AG04450 (cell line): ENCODE measurements around the gene TNFRSF13B. TPM values are rescaled to one million over a fixed set of nuclear protein-coding genes. Genes with fewer than 3 reads are reported as not detected.

ENCODE experiments used
- CTCF ChIA-PET: fragments of 300-600, 350-600 bp; formaldehyde crosslinking; extraction: SDS; loops from one replicate; lab custom pipeline; 2022; ENCODE audit warnings: antibody characterized with exemption, inconsistent platforms; lab: Charles Lee
- POLR2A ChIA-PET: fragments of 350-600 bp; formaldehyde crosslinking; extraction: SDS; loops from one replicate; lab custom pipeline; 2021; ENCODE audit warnings: antibody characterized with exemption, inconsistent platforms; lab: Yijun Ruan, JAX
- DNase-seq: peaks from one replicate; pipeline ENCODE4 v3.0.0-alpha.2; 2011; ENCODE audit warnings: low read depth, low spot score
- H3K27ac ChIP-seq: one replicate; pipeline ENCODE4 v1.5.1; 2012; ENCODE audit warnings: low read depth, low read length, control low read depth
- H3K27me3 ChIP-seq: one replicate; pipeline ENCODE4 v1.6.0; 2012; ENCODE audit warnings: low read length; ENCODE audit not compliant: control insufficient read depth, insufficient read depth
- H3K4me3 ChIP-seq: 2 replicates; pipeline ENCODE4 v1.5.1; 2011; ENCODE audit warnings: mild to moderate bottlenecking, low read depth, low read length, control low read depth
- H3K9me3 ChIP-seq: 2 replicates; pipeline ENCODE4 v1.5.1; 2012; ENCODE audit warnings: low read length; ENCODE audit not compliant: control insufficient read depth, insufficient read depth
- CTCF ChIP-seq: IDR thresholded peaks from 2 replicates; pipeline ENCODE4 v1.5.1; 2011; ENCODE audit warnings: low read depth, low read length, control low read depth, inconsistent platforms
- polyA minus RNA-seq: library from RNA; depleted of rRNA, polyadenylated mRNA; stranded (reverse); fragments of >200 nt; gene quantifications from 2 replicates; pipeline ENCODE4 v1.2.3, GENCODE V29; 2011; rRNA and poly(A)+ RNA removed
- polyA plus RNA-seq: library from polyadenylated mRNA; depleted of rRNA; stranded (reverse); fragments of >200 nt; gene quantifications from 2 replicates; pipeline ENCODE4 v1.2.3, GENCODE V29; 2011; rRNA removed

TNFRSF13B gene
- polyA plus RNA-seq, result not detected in 2 replicates
- not detected in 2 replicates for polyA minus RNA-seq

- TF ChIP-seq CTCF, result no peak
- ChIA-PET CTCF (no interaction called here), POLR2A (no interaction called here)
- H3K4me3 ChIP-seq, result no peak within 1 kb of the TSS
- no peak for DNase-seq
- no peaks in the 10 kb centered on the region for H3K9me3 ChIP-seq
- H3K27me3 ChIP-seq, result peaks cover 16% of the 10 kb centered on the region
- H3K27ac ChIP-seq, result no peak within 1 kb of the TSS
These were observed at the start of gene TNFRSF13B for GRCh38 chr17:16971458-16972338. TSS of gene TNFRSF13B (minus strand) at chr17:16972118. CDS start at chr17:16972075, 43 bp downstream.

GRCh38 chr17:17021194-17021863, 49.4 kb upstream of the TNFRSF13B start:
- TF ChIP-seq CTCF, result no peak
- ChIA-PET CTCF (interaction anchor here (0.9 kb wide), 1 partner anchor 20 kb away, joined by 5 read pairs; no protein-coding TSS in a partner anchor), POLR2A (no interaction called here)
- no peak for DNase-seq
- no peak overlapping the region for H3K27ac ChIP-seq
- no peak overlapping the region for H3K4me3 ChIP-seq
- no peaks in the 10 kb centered on the region; the same call in 1 of the 2 replicates for H3K9me3 ChIP-seq
- no peaks in the 10 kb centered on the region for H3K27me3 ChIP-seq

- no peak for DNase-seq
- CTCF ChIA-PET, result interaction anchor here (0.9 kb wide), 1 partner anchor 19 kb away, joined by 5 read pairs; no protein-coding TSS in a partner anchor
- Histone ChIP-seq H3K4me3 (no peak overlapping the region), H3K27ac (no peak overlapping the region), H3K9me3 (no peaks in the 10 kb centered on the region; the same call in 1 of the 2 replicates), H3K27me3 (no peaks in the 10 kb centered on the region)
- TF ChIP-seq CTCF, result no peak
- POLR2A ChIA-PET, result interaction anchor here (0.6 kb wide), 1 partner anchor 77 kb away, joined by 3 read pairs; no protein-coding TSS in a partner anchor
These were observed 48.9 kb upstream of the TNFRSF13B start for GRCh38 chr17:17020821-17021193.

GRCh38 chr17:17019891-17020456, 48.1 kb upstream of the TNFRSF13B start:
- H3K27ac ChIP-seq, result no peak overlapping the region
- POLR2A ChIA-PET, result no interaction called here
- no peak for TF ChIP-seq CTCF

More at GRCh38 chr17:17019891-17020456, 48.1 kb upstream of the TNFRSF13B start:
- Histone ChIP-seq H3K4me3 (no peak overlapping the region), H3K9me3 (no peaks in the 10 kb centered on the region; the same call in 1 of the 2 replicates), H3K27me3 (no peaks in the 10 kb centered on the region)
- DNase-seq, result no peak
- CTCF ChIA-PET, result interaction anchor here (0.7 kb wide), 1 partner anchor 129 kb away, joined by 3 read pairs; no protein-coding TSS in a partner anchor
